GM12891 (cell line): ENCODE measurements around the gene LZTS2.

ENCODE experiments used
- PAX5 ChIP-seq: IDR thresholded peaks from 2 replicates; pipeline ENCODE4 v1.6.1; 2011; ENCODE audit warnings: low read length, moderate library complexity, mild to moderate bottlenecking; ENCODE audit not compliant: insufficient read depth, severe bottlenecking
- POLR2A ChIP-seq: IDR thresholded peaks from 2 replicates; pipeline ENCODE4 v1.6.1; 2011; ENCODE audit warnings: low read depth, low read length, control low read depth
- POLR2AphosphoS5 ChIP-seq: IDR thresholded peaks from 2 replicates; pipeline ENCODE4 v1.6.1; 2011; ENCODE audit warnings: low read depth, low read length, control low read depth
- POU2F2 ChIP-seq: IDR thresholded peaks from 2 replicates; pipeline ENCODE4 v1.6.1; 2011; ENCODE audit warnings: low read depth, mild to moderate bottlenecking, control low read depth, low read length, moderate library complexity
- SPI1 ChIP-seq: IDR thresholded peaks from 2 replicates; pipeline ENCODE4 v1.6.1; 2011; ENCODE audit warnings: low read depth, low read length, control low read depth
- TAF1 ChIP-seq: IDR thresholded peaks from 2 replicates; pipeline ENCODE4 v1.6.1; 2011; ENCODE audit warnings: low read depth, low read length, control low read depth

DNA sequence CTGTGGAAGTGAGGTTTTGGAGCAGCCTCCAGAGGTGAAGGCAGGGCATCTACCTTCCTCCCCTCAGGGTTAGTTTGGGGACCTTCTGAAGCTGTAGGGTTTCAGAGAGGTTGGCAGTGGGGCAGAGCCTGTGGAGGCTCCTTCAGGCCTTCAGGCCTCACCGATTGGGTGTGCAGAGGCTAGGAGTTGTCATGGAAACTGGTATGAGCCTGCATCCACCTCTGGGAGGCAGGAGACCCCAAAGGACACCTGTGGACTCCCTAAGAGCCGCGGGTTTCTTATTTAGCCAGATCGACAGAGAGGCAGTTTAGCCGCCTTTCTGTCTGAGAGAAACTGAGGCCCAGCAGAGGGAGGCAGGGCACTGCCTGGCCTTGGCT, 2.0 kb downstream of the LZTS2 start:
- TF ChIP-seq PAX5 (no peak), POLR2A (no peak), TAF1 (no peak), POLR2AphosphoS5 (no peak), SPI1 (no peak), POU2F2 (no peak)
